Effector memory CD4-positive, alpha-beta T cell (primary cell): Measurements from ENCODE around the gene NRM.

ENCODE experiments used
- DNase-seq, 3 donors: peaks; one replicate each; pipeline ENCODE4 v3.0.0-alpha.2; 2020
- H3K27ac ChIP-seq: 2 replicates; pipeline ENCODE4 v1.7.0; 2013; ENCODE audit warnings: mild to moderate bottlenecking, low read length, moderate library complexity; ENCODE audit not compliant: insufficient read depth, poor library complexity, severe bottlenecking
- H3K27me3 ChIP-seq: replicated peaks from 2 replicates; pipeline ENCODE4 v1.7.0; 2013; ENCODE audit warnings: mild to moderate bottlenecking, low read length; ENCODE audit not compliant: insufficient read depth, control insufficient read depth, poor library complexity, severe bottlenecking
- H3K36me3 ChIP-seq: 2 replicates; pipeline ENCODE4 v1.7.0; 2013; ENCODE audit warnings: mild to moderate bottlenecking, low read length, moderate library complexity; ENCODE audit not compliant: control insufficient read depth, insufficient read depth
- H3K4me1 ChIP-seq: 2 replicates; pipeline ENCODE4 v1.7.0; 2013; ENCODE audit warnings: low read length, mild to moderate bottlenecking; ENCODE audit not compliant: control insufficient read depth, insufficient read depth, poor library complexity, severe bottlenecking
- H3K4me3 ChIP-seq: 2 replicates; pipeline ENCODE4 v1.7.0; 2013; ENCODE audit warnings: low read length, low read depth, mild to moderate bottlenecking; ENCODE audit not compliant: insufficient read depth, poor library complexity, severe bottlenecking
- H3K9me3 ChIP-seq: 2 replicates; pipeline ENCODE4 v1.7.0; 2013; ENCODE audit warnings: mild to moderate bottlenecking, low read length, moderate library complexity; ENCODE audit not compliant: control insufficient read depth

The NRM gene

DNA sequence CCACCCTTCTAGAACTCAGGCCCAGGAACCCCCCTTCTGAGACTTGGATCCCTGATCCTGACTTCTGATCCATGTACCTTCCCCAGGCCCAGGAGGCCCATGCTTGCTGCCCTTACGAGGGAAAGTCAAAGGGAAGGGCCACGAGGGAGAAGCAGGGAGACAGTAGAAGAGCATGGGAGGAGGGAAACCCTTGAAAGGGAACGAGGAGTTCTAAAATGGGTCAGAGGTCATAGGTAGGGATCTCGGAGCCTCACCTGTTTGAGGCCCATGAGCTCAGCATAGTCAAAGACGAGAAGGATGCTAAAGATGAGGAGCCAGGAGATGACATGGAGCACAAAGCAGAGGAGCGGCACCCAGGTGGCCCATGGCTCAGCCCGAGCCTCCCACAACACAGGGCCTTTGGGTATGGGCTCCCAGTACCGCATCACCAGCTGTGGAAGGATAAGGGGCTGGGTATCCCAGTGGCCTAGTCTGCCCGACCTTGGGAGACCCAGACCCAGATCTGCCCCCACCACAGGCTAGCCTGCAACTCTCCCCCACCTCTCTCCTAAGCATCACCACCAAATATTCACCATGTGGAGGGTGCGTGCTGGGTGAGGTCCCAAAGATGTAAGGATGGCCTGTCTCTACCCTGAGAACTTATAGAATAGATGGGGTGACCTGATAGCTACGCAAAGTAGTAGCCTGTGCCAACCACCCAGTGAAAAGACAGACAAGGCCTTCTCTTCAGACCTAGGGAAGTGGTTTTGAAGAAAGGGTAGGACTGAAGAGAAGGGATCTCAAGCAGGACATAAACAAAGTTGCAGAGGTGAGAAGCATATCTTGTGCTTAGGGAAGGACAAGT is 1.5 kb downstream of the NRM start:
- H3K36me3 ChIP-seq = no peaks in the 10 kb centered on the region
- H3K4me1 ChIP-seq = peaks cover 39% of the 10 kb centered on the region
- H3K9me3 ChIP-seq = no peaks in the 10 kb centered on the region
- no peak overlapping the region for H3K4me3 ChIP-seq
- DNase-seq = no peak
- no peaks in the 10 kb centered on the region for H3K27me3 ChIP-seq
- H3K27ac ChIP-seq = peak overlapping the region; percentile 67

DNA sequence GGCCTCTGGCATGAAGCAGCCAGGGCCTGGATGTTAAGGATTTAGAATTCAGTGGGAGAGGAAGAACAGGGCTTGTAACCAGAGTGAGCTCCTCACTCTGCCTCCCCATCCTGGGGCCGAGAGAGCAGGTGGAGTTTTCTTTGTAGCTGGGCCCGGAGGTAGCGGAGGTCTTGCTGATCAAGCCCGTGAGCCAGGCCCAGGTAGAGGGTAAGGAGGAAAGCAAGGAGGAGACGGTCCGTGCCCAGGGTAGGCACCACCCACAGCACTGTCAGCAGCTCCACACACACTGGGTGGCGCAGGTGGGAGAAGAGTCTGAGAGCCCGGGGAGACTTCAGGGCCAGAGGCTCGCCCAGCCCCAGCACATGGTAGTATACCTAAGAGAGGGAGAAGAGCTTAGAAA is 2.2 kb downstream of the NRM start:
- Histone ChIP-seq H3K9me3 (no peaks in the 10 kb centered on the region), H3K36me3 (no peaks in the 10 kb centered on the region), H3K27me3 (no peaks in the 10 kb centered on the region), H3K4me1 (peaks cover 39% of the 10 kb centered on the region), H3K4me3 (no peak overlapping the region), H3K27ac (peak overlapping the region; percentile 67)
- no peak for DNase-seq

DNA sequence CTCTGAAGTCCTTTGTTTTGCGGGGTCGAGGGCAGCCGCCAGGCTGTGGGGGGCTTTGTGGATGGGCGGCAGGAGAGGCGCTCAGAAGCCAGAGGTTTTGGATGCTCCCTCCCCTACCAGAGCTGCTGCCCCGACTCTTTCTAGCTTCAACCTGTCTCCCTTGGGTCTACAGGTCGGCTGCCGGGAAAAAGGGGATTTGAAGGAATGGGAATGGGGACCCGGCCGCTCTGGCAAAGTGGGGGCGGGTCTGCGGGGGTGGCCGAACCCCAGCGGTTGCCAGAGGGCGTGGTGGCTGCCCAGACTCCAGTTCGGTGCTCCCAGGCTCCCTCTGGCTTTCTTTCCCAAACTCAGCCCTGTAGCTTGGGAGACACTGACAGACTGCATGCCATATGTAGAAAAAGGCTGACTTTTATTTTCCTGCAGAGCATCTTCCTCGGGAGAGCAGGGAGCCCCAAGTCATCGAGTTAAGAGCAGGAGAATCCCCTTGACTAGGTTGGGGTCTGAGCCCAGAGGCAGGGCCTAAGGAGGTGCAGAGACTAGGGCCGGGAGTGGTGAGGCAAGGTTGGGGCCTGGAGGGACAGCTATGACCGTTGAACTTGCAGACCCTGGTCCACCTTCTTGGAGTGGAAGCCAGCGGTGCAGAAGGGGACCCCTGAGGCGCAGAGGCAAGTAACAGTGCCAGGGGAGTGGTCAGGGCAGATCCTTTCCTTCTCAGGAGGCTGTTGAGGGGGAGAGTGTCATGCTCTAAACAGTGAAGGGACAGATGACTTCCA is 2.9 kb downstream of the NRM start:
- Histone ChIP-seq H3K4me1 (peaks cover 39% of the 10 kb centered on the region), H3K4me3 (peak overlapping the region; percentile 99), H3K36me3 (no peaks in the 10 kb centered on the region), H3K27ac (peak overlapping the region; percentile 96), H3K9me3 (no peaks in the 10 kb centered on the region), H3K27me3 (no peaks in the 10 kb centered on the region)
- no peak for DNase-seq

DNA sequence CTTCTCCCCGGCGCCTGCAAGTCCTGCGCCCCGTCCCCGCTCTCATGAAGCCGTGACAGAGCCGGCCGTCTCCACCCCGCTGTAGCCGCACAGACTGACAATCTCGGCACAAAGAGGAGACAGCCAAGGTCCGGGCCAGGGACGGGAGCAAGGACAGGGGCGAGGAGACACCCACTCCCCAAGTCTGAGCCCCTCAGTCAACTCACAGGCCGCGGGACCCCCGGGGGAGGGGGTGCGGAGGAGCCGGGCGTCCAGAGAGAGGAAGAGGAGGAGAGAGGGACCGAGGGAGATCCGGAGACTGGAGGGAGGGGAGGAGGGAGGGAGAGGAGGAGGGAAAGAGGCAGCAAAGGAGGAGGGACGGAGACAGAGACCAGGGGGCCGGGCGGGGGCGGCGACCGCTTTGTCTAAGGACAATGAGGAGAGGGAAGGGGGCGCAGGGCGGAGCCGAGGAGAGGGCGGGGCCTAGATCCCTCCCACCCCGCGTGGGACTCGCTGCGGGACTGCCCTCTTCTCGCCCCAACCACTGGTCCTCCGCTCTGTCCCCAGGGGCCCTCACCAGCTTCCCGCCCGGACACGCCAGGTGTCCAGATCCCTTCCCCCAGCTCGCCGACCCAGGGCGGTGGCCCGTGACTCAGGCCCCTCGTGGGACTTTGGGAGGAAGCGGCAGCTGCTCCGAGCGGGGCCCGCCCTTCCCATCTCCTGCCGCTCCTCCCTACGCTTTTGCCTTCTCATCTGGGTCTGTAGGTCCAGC is 3.7 kb downstream of the NRM start:
- H3K4me1 ChIP-seq = peaks cover 39% of the 10 kb centered on the region
- H3K27me3 ChIP-seq = no peaks in the 10 kb centered on the region
- peak overlapping the region; percentile 99 for H3K4me3 ChIP-seq
- no peaks in the 10 kb centered on the region for H3K36me3 ChIP-seq
- H3K9me3 ChIP-seq = no peaks in the 10 kb centered on the region
- H3K27ac ChIP-seq = peak overlapping the region; percentile 96
- DNase-seq = peak; percentile 65 to 79 (median 70)

DNA sequence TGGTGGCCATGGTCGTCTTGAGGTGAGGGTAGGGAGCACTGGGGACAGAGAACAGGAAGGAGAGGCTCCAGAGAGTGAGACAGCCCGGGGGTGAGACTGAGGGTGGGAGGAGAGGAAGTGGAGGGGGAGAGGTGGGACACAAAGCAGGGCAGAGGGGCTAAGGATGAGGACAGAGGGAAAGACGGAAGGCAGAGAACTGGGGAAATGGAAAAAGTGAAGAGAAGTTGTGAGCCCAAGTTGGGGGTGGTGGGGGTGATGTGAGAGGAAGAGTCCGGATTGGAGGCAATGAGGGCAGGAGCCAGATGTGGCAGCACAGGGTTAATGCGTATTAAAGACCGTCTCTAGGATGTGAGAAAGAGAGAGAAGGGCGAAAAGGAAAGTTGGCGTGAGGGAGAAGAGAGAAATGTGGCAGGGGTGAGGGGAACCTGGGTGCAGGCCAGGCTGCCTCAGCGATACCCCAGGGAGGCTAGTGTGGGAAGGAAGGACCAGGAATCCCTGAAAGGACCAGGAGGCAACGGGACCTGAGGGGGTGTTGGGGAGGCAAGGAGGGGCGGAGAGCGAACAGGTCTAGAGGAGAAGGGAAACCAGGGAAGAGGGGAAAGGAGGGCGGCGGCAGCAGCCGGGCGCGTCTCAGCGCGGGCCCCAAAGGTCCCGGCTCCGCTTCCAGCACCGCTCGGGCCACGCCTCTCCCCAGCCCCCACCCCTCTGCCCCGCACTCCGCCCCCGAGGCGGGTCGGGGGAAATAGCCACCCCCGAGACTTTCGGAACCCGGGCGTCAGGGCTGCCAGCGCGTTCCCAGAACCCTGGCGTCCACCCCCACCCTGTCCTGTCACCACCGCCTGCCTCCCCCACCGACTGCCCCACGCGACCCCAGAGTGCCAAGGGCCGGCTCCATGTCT is 4.5 kb downstream of the NRM start, which contains the start of gene PPP1R18:
TSS of gene PPP1R18 (minus strand) at position 637 of the 899 bp plus-strand sequence. CDS start at position 10, 627 bp downstream.
- no peaks in the 10 kb centered on the region for H3K9me3 ChIP-seq
- DNase-seq = peak; percentile 68 to 75 (median 72)

DNA sequence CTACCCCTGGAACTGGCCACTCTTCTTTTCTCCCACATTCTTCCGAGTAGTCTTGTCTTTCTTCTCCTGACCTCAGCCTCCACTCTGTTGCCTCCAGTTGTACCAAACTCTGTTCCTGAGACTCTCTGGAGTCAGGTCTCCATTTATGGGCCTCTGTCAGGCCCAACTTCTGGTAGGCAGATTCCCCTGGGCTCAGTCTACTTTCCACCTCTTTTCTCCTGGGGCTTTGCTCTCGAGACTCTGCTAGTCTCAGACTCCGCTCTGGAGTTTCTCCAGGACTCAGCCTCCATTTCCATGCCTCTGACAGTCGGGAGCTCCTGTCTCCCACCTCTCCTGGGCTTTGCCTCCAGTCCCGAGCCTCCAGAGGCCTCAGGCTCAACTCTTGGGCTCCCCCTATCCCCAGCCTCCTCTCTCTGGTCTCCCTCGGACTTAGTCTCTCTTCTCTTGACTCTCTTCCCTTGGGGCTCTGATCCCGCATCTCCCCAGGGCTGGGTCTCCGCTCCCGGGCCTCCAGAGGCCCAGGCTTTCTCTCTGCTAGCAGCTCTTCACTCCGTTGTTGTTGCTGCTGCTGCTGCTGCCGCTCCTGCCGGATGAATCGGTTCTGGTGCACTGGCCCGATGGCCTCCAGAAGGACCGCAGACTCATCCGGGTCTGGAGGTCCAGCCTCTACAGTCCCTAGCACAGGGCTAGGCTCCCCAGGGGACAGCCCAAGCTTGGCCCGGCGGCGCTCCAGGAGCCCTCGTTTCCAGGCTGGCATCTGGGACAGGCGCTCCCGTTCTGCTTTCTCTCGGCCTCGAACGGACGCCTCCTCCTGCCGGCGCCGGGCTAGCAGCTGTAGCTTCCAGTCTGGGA is 5.4 kb downstream of the NRM start:
- no peak for DNase-seq
- H3K4me3 ChIP-seq = peak overlapping the region; percentile 99
- peak overlapping the region; percentile 96 for H3K27ac ChIP-seq
- H3K4me1 ChIP-seq = peaks cover 41% of the 10 kb centered on the region
- H3K27me3 ChIP-seq = no peaks in the 10 kb centered on the region
- no peaks in the 10 kb centered on the region for H3K36me3 ChIP-seq
- H3K9me3 ChIP-seq = no peaks in the 10 kb centered on the region

More for the DNA sequence above, 4.5 kb downstream of the NRM start, which contains the start of gene PPP1R18:
- H3K27me3 ChIP-seq = no peaks in the 10 kb centered on the region
- H3K4me3 ChIP-seq = peak within 1 kb of the TSS; percentile 99
- H3K36me3 ChIP-seq = no peaks in the 10 kb centered on the region
- peaks cover 41% of the 10 kb centered on the region for H3K4me1 ChIP-seq
- H3K27ac ChIP-seq = peak within 1 kb of the TSS; percentile 96

DNA sequence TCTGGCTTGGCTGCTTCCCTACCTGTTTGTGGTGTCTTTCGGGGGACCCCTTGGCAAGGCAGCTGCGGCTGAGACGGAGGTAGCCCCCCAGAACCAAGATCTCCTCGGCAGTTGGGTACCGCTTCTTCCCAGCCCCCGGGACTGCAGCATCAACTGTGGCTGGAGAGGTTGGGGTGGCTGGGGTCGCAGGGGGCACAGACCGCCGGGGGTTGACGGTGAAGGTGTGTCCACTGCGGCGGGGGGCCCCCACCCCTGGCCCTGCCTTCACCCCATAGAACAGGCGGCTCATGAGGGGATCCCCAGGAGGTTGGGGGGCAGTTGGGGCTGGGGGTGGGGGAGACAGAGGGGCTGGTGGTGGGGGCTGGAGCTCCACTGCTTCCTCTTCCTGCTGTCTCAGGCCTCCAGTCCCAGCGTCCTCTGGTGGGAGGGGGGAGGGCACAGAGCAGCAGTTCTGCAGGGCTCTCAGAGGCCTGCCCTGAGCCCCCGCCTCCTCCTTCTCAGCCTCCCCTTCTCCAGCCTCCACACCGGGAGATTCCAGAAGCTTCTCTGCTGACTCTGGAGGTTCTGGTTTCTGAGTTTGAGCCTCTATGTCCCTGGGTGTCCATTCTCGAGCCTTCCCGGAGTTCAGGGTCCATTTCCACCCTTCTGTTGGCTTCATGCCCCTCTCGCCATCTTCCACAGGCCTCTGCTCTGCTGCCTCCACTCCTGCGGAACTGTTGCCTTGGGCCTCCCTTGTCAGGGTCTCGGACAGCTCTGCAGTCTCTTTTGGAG is 6.2 kb downstream of the NRM start:
- peak; percentile 28 to 44 (median 31) for DNase-seq
- Histone ChIP-seq H3K27ac (peak overlapping the region; percentile 96), H3K9me3 (no peaks in the 10 kb centered on the region), H3K36me3 (no peaks in the 10 kb centered on the region), H3K27me3 (no peaks in the 10 kb centered on the region), H3K4me3 (peak overlapping the region; percentile 99), H3K4me1 (peaks cover 41% of the 10 kb centered on the region)

DNA sequence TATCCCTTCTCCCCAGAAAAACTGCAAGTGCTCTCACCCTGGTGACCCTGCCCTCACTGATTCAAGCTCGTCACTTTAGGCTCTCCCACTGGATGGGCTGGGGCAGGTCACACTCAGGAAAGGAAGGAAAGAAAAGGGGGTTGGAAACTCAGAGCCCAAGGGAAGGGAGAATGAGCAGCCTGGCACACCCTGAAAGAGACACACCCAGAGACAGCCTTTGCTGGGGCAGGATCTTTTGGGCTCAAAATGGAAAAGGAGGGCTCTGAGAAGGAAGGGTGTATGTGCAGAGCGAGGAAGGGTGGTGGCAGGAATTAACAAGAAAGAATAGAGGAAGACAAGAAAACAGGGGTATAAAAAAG is 6.8 kb downstream of the NRM start:
- Histone ChIP-seq H3K4me1 (peaks cover 41% of the 10 kb centered on the region), H3K27me3 (no peaks in the 10 kb centered on the region), H3K4me3 (peak overlapping the region; percentile 99), H3K9me3 (no peaks in the 10 kb centered on the region), H3K27ac (peak overlapping the region; percentile 96), H3K36me3 (no peaks in the 10 kb centered on the region)
- no peak for DNase-seq
